GM23338 (cell line): ENCODE results near the gene VAMP8.

Source experiments
- ETS1 ChIP-seq: IDR thresholded peaks from 2 replicates; pipeline ENCODE4 v1.6.1; 2016; ENCODE audit warnings: antibody characterized with exemption
- EZH2 ChIP-seq: fragments of 200-600 bp; sonication (generic); IDR thresholded peaks from one replicate; pipeline ENCODE4 v1.8.0; 2017; ENCODE audit warnings: antibody characterized with exemption, mild to moderate bottlenecking, low read depth; ENCODE audit not compliant: unreplicated experiment
- EZH2phosphoT487 ChIP-seq: fragments of 200-600 bp; sonication (generic); IDR thresholded peaks from one replicate; pipeline ENCODE4 v1.8.1; 2018; ENCODE audit warnings: antibody characterized with exemption; ENCODE audit not compliant: unreplicated experiment
- JUNB ChIP-seq: IDR thresholded peaks from one replicate; pipeline ENCODE4 v1.6.1; 2016; ENCODE audit warnings: antibody characterized with exemption; ENCODE audit not compliant: unreplicated experiment
- POLR2AphosphoS5 ChIP-seq: IDR thresholded peaks from 2 replicates; pipeline ENCODE4 v1.6.1; 2016; ENCODE audit warnings: antibody characterized with exemption, low read depth
- ZNF462 ChIP-seq: fragments of 250-450 bp; sonication (Bioruptor Pico); IDR thresholded peaks from 2 replicates; pipeline ENCODE4 v1.5.0; 2020; ENCODE audit warnings: mild to moderate bottlenecking, moderate library complexity
- TF ChIP-seq, protein P1 (sequence below), 2 experiments: fragments of 200-600 bp in 1 of 2; sonication (generic) in 1 of 2; conservative IDR thresholded peaks; 2 replicates each; pipeline versions ENCODE4 v1.5.1 to v1.6.1; 2016 to 2017; ENCODE audit warnings: antibody characterized with exemption in 2 of 2, low read depth in 2 of 2, mild to moderate bottlenecking in 2 of 2, moderate library complexity in 1 of 2
- TF ChIP-seq, protein P2 (sequence below): IDR thresholded peaks from one replicate; pipeline ENCODE4 v1.6.1; 2018; ENCODE audit warnings: antibody characterized with exemption; ENCODE audit not compliant: unreplicated experiment

GRCh38 chr2:85595301-85596025, 18.1 kb downstream of the VAMP8 start, which contains the start of gene RNF181:
- TF ChIP-seq EZH2 (no peak), POLR2AphosphoS5 (peak; percentile 96), ETS1 (peak; percentile 29; the same call in 1 of the 2 replicates), JUNB (no peak), EZH2phosphoT487 (no peak), ZNF462 (CRISPR knock-in tag) (no peak)
- TF ChIP-seq, protein P1, sequence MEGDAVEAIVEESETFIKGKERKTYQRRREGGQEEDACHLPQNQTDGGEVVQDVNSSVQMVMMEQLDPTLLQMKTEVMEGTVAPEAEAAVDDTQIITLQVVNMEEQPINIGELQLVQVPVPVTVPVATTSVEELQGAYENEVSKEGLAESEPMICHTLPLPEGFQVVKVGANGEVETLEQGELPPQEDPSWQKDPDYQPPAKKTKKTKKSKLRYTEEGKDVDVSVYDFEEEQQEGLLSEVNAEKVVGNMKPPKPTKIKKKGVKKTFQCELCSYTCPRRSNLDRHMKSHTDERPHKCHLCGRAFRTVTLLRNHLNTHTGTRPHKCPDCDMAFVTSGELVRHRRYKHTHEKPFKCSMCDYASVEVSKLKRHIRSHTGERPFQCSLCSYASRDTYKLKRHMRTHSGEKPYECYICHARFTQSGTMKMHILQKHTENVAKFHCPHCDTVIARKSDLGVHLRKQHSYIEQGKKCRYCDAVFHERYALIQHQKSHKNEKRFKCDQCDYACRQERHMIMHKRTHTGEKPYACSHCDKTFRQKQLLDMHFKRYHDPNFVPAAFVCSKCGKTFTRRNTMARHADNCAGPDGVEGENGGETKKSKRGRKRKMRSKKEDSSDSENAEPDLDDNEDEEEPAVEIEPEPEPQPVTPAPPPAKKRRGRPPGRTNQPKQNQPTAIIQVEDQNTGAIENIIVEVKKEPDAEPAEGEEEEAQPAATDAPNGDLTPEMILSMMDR (conservative IDR thresholded peaks at IDR 0.05; ENCODE audit: low read depth in 2 of 2): no peak
- TF ChIP-seq, protein P2, sequence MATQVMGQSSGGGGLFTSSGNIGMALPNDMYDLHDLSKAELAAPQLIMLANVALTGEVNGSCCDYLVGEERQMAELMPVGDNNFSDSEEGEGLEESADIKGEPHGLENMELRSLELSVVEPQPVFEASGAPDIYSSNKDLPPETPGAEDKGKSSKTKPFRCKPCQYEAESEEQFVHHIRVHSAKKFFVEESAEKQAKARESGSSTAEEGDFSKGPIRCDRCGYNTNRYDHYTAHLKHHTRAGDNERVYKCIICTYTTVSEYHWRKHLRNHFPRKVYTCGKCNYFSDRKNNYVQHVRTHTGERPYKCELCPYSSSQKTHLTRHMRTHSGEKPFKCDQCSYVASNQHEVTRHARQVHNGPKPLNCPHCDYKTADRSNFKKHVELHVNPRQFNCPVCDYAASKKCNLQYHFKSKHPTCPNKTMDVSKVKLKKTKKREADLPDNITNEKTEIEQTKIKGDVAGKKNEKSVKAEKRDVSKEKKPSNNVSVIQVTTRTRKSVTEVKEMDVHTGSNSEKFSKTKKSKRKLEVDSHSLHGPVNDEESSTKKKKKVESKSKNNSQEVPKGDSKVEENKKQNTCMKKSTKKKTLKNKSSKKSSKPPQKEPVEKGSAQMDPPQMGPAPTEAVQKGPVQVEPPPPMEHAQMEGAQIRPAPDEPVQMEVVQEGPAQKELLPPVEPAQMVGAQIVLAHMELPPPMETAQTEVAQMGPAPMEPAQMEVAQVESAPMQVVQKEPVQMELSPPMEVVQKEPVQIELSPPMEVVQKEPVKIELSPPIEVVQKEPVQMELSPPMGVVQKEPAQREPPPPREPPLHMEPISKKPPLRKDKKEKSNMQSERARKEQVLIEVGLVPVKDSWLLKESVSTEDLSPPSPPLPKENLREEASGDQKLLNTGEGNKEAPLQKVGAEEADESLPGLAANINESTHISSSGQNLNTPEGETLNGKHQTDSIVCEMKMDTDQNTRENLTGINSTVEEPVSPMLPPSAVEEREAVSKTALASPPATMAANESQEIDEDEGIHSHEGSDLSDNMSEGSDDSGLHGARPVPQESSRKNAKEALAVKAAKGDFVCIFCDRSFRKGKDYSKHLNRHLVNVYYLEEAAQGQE: no peak
